ENCODE data around the gene CCDC57. TPM values are rescaled to one million over a fixed set of nuclear protein-coding genes. Genes with fewer than 3 reads are reported as not detected.

CCDC57 gene
- total and polyA plus RNA-seq, 2 experiments from 2014 or later = 15.7 to 29.8 TPM

- 18% methylated on average over 9 of the region's 42 CpGs for WGBS (ENCODE audit: low lambda C conversion rate, missing lambda C conversion rate)
- peak overlapping the region; percentile 95 for H3K27ac ChIP-seq
- H4K20me1 ChIP-seq (ENCODE audit: insufficient read depth, poor library complexity, severe bottlenecking) = peaks cover 27% of the 10 kb centered on the region
- peak overlapping the region; percentile 55 for H2AFZ ChIP-seq
- TF ChIP-seq CTCF (IDR thresholded peaks at IDR 0.05; ENCODE audit: poor library complexity) (no peak), EZH2 (IDR thresholded peaks at IDR 0.05; ENCODE audit: borderline replicate concordance) (no peak), EZH2phosphoT487 (IDR thresholded peaks at IDR 0.05; ENCODE audit: low read depth, severe bottlenecking, unreplicated experiment) (no peak)
- H3K4me2 ChIP-seq = peak overlapping the region; percentile 99
- no peaks in the 10 kb centered on the region for H3K36me3 ChIP-seq (replicated peaks; ENCODE audit: insufficient read depth, low read depth)
- no peaks in the 10 kb centered on the region for H3K9me2 ChIP-seq (replicated peaks; ENCODE audit: insufficient read depth)
- peak overlapping the region; percentile 93 for H3K4me3 ChIP-seq
- peaks cover 41% of the 10 kb centered on the region for H3K79me2 ChIP-seq
- peak; percentile 88 for DNase-seq (ENCODE audit: low spot score)
- H3K9me3 ChIP-seq (ENCODE audit: low read depth) = no peaks in the 10 kb centered on the region
- no peaks in the 10 kb centered on the region for H3K27me3 ChIP-seq
- H3K4me1 ChIP-seq (ENCODE audit: insufficient read depth) = peaks cover 55% of the 10 kb centered on the region
Observed at GRCh38 chr17:82231562-82232321, 19.1 kb upstream of the CCDC57 start.

- Histone ChIP-seq H3K4me1 (ENCODE audit: insufficient read depth) (peaks cover 53% of the 10 kb centered on the region), H3K9me2 (replicated peaks; ENCODE audit: insufficient read depth) (no peaks in the 10 kb centered on the region), H3K27me3 (no peaks in the 10 kb centered on the region), H3K4me3 (peak overlapping the region; percentile 93), H3K9me3 (ENCODE audit: low read depth) (no peaks in the 10 kb centered on the region), H3K36me3 (replicated peaks; ENCODE audit: insufficient read depth, low read depth) (no peaks in the 10 kb centered on the region), H3K79me2 (peaks cover 41% of the 10 kb centered on the region), H3K27ac (peak overlapping the region; percentile 95), H4K20me1 (ENCODE audit: insufficient read depth, poor library complexity, severe bottlenecking) (peaks cover 27% of the 10 kb centered on the region), H3K4me2 (peak overlapping the region; percentile 99), H2AFZ (peak overlapping the region; percentile 55)
- TF ChIP-seq CTCF (IDR thresholded peaks at IDR 0.05; ENCODE audit: poor library complexity) (no peak), EZH2 (IDR thresholded peaks at IDR 0.05; ENCODE audit: borderline replicate concordance) (no peak), EZH2phosphoT487 (IDR thresholded peaks at IDR 0.05; ENCODE audit: low read depth, severe bottlenecking, unreplicated experiment) (no peak)
- no peak for DNase-seq (ENCODE audit: low spot score)
- WGBS (ENCODE audit: low lambda C conversion rate, missing lambda C conversion rate) = 0% methylated on average over 5 of the region's 18 CpGs
Observed at GRCh38 chr17:82231312-82231561, 18.6 kb upstream of the CCDC57 start.

GRCh38 chr17:82230609-82231311 lies 18.1 kb upstream of the CCDC57 start:
- Histone ChIP-seq H3K9me2 (replicated peaks; ENCODE audit: insufficient read depth) (no peaks in the 10 kb centered on the region), H3K9me3 (ENCODE audit: low read depth) (no peaks in the 10 kb centered on the region), H3K27ac (peak overlapping the region; percentile 95), H2AFZ (peak overlapping the region; percentile 55), H3K79me2 (peaks cover 41% of the 10 kb centered on the region), H3K4me2 (peak overlapping the region; percentile 99), H3K4me1 (ENCODE audit: insufficient read depth) (peaks cover 48% of the 10 kb centered on the region), H3K27me3 (no peaks in the 10 kb centered on the region), H4K20me1 (ENCODE audit: insufficient read depth, poor library complexity, severe bottlenecking) (peaks cover 26% of the 10 kb centered on the region), H3K36me3 (replicated peaks; ENCODE audit: insufficient read depth, low read depth) (no peaks in the 10 kb centered on the region), H3K4me3 (peak overlapping the region; percentile 16)
- DNase-seq (ENCODE audit: low spot score) = peak; percentile 89
- 29% methylated on average over 34 of the region's 76 CpGs for WGBS (ENCODE audit: low lambda C conversion rate, missing lambda C conversion rate)
- no peak for TF ChIP-seq EZH2phosphoT487 (IDR thresholded peaks at IDR 0.05; ENCODE audit: low read depth, severe bottlenecking, unreplicated experiment)
- no peak for TF ChIP-seq EZH2 (IDR thresholded peaks at IDR 0.05; ENCODE audit: borderline replicate concordance)

Data from hepatocyte (in vitro differentiated cells).